GM21825 (cell line): ENCODE results near the gene ACOT7.

ENCODE experiments used
- ATAC-seq: cut with Tn5 transposase; IDR thresholded peaks from one replicate; pipeline ENCODE4 v1.9.1; 2021; ENCODE audit warnings: mild to moderate bottlenecking, moderate library complexity; ENCODE audit not compliant: unreplicated experiment

Gene ACOT7

DNA sequence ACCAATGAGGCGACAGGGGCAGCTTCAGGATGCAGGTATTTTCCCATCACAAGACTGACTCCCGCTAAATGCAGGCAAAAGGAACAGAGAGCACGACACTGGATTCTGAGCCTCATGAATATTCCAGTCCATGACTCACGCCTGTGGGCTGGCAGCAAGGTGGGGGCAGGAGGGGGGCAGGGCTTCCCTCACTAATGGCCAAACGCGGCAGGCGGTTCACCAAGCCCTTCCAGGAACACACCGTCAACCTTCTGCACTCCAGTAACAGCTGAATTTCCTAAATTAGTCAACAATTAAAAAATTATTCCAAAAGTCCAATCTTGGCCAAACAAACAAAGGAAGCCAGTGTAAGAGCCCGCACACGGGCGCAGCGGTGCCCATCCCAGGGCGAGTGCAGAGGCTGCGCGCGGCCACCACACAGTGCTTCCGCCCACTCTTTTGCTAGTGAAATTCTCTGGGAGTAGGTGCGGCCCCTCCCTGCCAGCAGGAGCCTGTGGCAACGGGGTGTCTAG, 120.1 kb downstream of the ACOT7 start:
- no peak for ATAC-seq

DNA sequence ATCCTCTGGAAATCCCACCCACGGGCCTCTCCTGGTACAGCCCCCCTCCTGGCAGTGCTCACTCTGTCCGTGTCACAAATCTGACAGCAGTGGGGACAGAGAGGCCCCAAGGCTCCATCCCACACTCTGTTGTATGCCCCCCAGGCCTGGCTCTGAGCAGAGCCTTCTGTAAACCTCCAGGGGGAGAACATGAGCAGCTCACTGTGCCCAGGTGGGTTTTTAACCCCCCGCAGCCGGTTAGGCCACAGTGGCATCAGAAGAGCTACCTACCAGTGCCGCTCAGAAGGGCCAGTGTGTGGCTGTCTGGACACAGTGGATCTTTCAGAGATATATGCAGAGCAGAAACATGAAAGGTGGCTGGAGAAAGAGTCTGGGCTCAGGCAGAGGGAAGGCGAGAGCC, 120.7 kb downstream of the ACOT7 start:
- ATAC-seq: no peak

DNA sequence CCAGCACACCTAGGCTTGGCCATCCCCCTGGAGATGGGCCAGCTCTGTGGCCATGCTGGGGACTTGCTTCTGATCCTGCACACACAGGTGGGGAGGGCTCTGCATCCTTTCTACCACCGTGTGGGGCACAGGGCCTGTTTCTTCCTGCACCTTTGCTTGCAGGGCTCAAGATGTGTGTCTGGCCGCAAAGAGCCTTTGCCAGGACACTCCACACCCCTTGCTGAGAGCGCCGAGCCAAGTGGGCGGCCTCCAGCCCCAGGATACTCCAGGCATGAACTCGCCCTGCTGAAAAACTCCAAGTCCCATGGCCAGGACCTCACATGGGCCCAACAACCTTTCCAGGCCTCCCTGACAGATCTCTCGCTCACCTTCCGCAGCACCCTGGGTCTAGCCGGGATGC, 121.1 kb downstream of the ACOT7 start:
- ATAC-seq: no peak

DNA sequence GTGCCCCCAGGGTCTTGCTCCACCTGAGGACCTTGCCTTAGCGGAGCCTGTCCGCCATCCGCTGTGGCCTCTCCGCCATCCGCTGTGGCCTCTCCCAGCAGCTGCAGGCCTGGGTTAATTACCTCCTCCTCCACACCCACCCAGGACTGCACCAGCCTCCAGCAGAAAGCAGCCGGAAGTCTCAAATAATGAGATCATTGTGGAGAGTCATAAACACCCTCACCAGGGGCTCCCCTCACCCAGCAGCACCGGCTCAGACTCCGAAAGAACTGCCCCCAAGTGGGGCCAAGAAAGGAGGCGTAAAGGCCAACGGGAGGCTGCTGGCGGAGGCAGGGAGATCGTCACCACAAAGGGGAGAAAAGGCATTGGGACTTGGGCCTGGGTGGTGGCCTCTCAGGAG, 122.0 kb downstream of the ACOT7 start:
- no peak for ATAC-seq

DNA sequence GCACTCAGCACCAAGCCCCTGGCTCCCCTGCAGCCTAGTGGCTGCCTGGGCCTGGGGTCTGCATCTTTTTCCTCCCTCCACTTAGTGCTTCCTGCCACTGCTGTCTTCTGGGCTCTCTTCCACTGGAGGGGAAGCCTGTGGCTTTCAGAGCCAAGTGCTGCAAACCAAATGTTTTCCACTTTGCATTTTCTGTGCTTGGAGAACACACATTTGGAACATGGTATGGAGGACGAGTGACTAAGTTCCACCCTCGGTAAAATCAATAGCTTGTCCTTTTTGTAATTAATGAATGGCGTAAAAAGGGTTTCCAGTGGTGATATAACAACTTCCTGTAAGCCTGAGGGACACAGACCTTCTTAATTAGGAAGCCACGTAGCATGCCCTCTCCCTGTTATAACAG, 122.6 kb downstream of the ACOT7 start:
- no peak for ATAC-seq

DNA sequence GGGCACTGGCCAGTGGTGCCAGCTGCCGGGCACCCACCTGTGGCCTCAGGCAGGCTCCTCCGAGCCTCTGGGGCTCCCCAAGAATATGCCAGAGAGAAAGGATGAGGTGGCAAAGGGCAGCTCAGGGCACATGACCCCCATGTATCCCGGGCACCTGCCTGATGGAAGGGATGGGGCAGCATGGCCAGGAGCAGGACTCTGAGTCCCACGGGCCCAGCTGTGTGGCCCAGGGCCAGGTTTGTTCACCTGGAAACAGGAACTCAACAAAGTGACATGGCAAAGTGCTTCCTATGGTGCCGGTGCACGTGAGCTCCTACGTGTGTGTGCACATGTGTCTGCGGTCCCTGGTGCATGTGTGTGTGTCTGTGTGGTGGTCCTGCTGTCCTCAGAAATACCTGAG, 123.2 kb downstream of the ACOT7 start:
- no peak for ATAC-seq

DNA sequence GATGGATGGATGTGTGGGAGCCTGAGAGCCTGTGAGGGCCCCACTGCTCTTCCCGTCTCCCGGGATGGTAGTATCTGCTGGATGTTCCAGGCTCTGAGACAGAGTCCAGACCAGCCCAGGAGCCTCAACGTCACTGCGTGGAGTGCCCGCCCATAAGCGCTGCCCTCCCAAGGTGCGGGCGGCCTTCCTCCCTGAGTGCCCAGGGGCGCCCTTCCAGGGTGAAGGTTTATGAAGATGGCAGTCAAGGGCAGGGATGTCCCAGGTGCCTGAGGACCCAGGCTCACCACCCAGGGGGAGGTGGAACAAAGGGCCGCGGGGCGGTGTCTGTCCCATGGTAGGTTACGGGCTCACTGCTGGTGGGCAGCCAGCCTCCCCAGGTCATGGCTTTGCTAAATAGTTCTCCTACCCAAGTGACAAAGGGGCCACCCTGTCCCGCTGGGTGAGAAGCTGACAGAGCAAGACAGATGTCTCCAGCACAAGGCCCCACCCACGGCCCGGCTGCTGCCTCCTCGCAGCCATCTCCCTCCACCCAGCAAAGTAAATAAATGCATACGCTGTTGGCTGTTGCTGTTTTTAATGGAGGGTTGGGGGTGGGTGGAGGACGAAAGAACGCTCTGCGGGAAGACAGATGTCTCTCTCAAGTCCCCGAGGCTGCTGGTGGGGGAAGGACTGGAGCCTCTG, 123.7 kb downstream of the ACOT7 start:
- ATAC-seq: no peak

DNA sequence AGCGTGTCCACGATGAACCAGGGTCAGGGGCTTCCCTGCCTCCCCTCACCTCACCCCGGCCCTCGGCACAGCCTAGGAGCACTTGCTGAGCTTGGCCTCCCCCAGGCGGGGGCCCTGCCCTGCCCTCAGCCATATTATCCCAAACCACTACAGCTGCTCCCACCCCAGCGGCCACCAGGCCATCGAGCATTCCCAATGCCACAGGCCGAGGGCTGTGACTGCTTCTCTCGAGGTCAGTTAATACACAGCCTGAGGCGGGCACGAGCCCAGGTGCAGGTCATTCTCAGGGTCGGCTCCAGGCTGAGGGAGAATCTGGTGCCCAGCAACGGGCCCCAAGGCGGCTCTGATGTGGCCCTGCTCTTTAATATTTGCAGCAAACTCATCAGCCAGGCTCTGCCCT, 124.3 kb downstream of the ACOT7 start:
- ATAC-seq: no peak

DNA sequence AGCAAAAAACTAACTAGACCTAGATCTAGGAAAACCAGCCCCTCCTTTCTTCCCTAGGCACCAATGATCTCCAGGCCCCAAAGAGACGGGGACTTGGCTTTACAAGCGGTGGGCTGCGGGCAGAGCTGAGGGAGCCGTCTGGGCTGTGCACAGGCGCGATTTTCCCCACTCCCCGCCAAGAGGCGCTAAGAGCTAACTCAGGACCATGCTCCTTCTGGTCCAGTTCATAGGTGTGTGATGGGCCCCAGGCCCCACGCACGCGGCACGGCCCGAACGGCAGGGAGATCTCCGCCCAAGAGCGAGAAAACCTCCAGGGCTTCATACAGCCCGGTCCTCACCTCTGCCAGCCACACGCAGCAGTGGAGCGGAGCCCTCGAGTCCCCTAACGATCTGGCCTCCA, 125.2 kb downstream of the ACOT7 start:
- ATAC-seq: no peak

DNA sequence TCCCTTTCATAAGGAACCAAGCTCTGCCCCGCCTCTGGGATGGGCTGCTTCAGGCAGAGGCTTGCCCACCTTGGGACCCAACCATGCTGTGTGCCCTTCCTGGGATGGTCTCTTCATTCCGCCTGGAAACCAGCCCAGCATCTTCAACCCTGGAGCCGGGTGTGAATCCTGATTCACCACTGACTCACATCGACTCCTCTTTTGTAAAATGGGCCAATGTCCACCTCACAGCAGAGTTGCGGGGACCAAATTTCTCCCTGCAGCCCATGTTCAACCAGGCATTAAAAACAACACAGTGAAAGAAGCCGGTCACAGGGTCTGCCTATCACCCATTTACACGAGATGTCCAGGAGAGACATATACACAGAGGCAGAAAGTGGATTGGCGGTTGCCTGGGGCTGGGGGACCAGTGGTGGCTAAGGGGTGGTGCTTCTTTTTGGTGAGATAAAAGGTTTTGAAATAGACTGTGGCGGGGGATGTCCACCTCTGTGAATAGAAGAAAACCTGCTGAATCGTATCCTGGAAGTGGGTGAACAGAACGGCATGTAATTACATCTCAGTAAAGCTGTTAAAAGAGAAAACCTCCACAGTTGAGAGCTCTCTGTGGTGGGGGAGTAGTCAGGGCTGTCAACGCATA, 125.8 kb downstream of the ACOT7 start:
- ATAC-seq: no peak

DNA sequence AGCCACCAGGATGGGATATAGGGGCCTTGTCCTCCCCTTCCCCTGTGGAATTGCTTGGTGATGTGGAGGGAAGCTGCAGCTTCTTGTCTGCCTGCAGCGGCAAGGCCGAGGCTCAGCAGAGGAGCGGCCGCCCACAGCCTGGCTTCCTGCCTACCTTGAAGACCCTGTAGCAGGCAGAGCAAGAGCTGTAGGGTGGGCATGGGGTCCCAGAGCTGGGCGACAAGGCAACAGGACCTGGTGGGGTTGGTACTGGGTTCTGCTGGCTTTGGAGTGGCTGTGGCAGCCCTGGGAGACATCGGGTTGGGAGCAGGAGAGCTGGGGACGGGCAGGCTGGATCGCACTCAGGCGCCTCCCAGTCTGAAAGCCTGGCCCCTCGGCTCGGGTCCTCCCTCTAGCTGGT, 126.9 kb downstream of the ACOT7 start:
- no peak for ATAC-seq

DNA sequence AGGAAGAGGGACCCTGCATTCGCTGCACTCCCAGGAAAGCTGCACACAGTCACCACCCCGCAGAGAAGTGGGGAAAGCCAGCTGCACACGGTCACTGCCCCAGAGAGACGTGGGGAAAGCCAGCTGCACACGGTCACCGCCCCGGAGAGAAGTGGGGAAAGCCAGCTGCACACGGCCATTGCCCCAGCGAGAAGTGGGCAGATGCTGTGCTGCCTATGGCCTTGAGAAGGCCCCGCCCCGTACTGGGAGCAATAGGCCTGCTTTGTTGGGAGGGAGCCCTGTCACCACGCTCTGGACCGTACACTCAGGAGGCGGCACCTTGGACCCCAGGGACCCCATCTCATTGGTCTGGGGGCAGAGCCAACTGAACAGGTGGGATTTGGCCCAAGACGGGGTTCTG, 128.4 kb downstream of the ACOT7 start:
- no peak for ATAC-seq

DNA sequence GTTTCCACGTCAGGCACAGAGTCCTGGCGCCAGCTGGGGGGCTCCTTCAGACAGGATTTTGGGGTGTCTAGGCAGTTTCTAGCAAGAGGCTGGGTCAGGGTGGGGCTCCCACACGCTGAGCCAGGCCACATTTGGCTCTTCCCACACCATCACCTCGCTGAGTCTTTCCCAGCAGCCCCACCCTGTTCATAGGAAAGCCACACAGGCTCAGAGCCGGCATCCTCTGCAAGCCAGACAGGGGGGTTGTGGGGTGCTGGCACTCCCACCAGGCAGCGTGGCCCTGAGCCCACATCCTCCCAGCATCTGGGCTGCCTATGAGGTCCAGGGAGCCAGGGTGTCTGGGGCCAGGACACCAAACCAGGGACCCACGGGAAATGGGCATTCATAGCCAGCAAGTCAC, 129.9 kb downstream of the ACOT7 start:
- no peak for ATAC-seq

DNA sequence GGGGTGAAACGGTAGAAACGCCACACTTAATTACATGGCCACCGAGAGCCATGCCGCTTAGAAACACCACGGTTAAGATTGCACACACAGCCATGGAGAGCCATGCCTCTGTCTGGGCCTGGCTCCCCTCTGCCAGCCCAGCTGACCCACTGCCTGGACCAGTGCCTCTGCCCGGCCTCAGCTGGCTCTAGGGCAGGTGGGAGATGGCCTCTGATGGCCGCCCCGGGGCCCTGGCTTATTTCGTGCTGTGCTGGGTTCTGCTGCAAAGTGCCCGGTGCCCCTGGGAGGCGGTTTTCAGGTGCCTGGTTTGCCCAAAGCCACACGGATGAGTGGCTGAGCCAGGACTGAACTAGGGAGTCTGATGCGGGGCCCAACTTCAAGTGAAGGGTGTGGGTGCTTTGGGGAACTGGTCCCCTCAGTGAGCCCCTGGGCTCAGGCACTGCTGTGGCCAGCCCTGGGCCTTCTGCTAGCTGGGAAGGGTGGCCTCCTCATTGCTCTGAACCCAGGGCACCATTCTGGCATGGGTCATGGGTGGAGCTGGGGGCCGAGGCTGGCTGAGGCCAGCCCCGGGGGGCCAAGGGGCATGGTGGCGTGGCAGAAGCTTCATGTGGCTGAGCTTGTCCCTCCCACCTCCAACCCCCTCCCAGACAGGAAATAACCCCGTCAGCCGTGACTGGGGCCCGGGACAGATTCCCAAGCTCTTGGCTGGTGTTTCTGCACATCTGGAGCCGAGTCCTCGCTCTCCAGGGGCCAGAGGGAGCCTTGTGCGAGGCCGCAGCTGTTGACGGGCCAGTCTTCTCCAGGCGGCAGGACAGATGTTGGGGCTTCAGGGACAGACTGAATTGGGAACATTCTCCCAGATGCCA, 130.8 kb downstream of the ACOT7 start:
- no peak for ATAC-seq

DNA sequence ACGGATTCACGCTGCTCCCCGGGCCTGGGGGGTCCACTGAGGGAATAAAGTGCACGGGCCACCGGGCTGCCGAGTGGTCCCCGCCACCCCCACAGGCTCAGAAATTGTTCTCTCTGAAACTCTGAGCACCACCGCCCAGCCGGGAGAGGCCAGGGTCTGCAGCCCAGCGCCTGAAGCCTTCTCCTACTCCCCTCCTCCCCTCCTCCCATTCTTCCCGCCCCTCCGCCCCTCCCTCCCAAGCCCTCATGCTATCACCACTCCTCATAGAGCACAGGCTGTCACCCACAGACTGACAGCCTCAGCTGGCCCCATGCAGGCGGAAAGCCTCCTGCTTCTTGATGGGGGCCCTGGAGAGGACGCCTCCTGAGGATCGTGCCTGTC, 132.0 kb downstream of the ACOT7 start:
- no peak for ATAC-seq

DNA sequence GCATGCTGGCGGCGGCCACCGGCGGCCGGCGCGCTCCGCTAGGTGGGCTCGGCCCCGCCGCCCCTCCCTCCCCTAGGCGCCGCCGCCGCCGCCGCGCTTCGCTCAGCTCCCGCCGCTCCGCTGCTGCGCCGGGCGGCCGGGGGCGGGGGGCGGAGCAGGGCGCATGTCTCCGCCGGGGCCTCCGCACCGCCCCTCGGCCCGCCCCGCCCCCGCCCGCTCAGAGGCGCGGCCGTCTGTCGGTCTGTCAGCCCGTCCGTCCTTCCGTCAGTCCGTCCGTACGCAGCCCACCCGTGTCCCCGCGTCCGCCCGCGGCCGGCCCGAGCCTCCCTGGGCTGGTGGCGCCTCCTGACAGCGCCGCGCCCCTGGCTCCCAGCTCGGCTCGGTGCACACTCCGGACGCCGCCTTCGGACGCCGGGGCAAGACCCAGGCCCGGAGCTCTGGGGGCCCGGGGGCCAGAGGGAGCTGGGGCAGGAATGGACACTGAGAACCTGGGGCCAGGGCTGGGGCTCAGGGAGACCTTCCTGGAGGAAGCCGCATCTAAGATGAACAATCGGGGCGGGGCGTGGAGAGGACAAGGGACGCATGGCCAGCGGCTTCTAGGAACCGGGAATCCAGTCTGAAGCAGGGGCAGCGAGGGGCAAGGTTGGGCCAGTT, 132.5 kb downstream of the ACOT7 start, which contains the start of gene GPR153:
Gene GPR153 (minus strand): TSS at position 138 of the 654 bp plus-strand sequence. CDS start 6,193 bp downstream, outside the sequence.
- ATAC-seq: no peak

DNA sequence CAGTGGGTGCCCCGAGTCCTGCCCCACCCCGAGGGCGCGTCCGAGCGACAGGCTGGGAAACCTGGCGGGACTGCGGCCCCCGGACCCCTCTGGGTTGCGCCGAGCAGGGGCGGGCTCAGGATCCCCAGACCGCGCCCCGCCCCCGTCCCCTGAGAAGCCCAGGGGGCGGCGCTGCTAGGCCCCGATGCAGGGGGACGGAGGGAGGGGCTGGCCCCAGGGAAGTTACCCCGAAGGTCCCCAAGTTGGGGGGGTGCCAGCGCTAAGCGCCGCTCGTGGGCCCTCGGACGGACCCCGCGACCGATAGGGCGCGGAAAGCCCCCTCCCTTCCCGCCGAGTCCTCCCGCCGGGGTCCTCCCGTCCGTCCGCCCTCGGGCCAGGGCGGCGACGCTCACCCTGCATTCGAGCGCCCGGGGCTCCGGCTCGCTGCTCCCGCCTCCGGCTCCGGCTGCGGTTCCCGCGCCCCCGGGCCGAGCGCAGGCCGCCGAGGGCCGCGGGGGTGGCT, 133.1 kb downstream of the ACOT7 start:
- no peak for ATAC-seq

DNA sequence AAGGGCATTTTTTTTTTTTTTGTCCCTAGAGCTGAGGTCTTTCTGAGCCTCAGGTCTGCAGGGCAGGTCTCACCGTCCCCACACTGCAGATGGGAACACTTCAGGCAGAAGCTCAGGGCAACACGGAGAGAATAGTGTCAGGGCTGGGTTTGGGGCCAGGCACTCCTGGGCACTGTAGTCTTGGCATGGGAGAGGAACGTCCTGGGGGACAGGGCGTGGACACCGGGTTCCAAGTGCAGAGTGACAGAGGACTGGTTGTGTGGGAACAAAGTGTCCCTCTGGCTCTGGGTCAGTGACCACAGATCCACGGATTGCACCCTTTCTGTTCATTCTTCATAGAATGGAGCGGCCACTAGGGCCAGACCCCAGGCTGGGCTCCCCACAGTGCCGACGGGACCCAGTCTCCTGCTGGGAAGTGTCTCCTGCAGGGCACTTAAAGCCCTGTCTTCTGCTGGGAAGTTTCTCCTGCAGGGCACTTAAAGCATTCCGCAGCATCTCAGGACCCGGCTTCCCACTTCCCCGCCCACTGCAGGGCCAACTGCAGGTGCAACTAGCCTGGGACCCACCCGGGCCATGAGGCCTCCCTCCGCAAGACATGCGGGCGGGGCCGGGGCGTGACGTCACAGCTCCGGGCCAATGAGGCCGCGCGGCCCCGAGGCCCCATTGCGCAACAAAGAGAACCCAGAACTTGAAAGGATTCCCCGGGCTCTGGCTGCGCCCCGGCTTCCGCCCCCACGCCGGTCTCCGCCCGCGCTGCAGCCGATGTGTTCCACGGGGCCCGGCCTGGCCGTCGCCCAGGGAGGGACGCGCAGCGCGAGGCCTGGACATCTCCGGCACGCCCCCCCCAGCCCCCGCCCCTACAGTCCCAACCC, 133.8 kb downstream of the ACOT7 start:
- no peak for ATAC-seq

DNA sequence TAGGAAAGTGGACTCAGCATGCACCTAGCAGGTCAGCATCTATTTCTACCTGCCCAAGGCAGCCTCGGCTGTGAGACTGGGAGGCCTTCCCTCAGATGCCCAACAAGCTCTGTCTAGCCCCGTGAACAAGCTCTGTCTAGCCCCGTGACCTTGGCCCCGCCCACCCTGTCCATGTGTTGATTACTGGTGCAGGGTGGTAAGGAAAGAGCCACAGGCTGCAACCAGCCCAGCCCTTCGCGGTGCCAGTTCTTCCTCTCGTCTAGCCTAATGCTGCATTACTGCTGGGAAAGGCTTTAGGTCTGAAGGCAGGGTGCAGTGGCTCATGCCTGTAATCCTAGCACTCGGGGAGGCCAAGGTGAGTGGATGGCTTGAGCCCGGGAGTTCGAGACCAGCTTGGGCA, 134.9 kb downstream of the ACOT7 start:
- no peak for ATAC-seq

DNA sequence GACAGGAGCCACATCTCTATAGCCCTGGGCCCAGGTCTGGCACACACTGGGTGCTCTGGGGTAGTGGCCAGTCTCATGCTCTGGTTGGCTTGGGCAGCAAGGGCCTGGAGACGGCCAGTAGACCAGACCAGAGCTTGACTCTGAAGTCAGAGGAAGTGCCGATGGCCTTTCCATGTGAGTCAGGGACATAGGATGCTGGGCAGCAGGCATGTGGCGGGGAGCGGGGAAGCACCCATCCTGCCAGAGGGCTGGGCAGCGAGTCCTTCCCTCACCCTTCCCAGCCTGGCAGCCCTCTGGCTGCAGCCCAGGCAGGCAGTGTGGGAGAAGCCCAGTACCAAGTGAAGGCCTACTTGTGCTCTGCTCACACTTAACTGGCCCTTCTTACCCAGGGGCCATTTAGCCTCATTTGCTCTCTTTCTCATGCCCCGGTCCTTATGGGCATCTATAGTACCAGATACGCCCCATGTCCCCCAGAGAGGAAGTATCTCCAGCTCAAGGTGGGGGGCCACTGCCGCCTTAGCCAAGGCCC, 136.0 kb downstream of the ACOT7 start:
- no peak for ATAC-seq
